Osteoblast (primary cell): Measurements from ENCODE around the gene BBX. TPM values are rescaled to one million over a fixed set of nuclear protein-coding genes. Genes with fewer than 3 reads are reported as not detected.

ENCODE experiments used
- DNase-seq: peaks from one replicate; pipeline ENCODE4 v3.0.0; 2011; ENCODE audit warnings: low spot score, mixed read lengths; ENCODE audit not compliant: insufficient read length; ENCODE audit errors: missing footprints
- H2AFZ ChIP-seq: 2 replicates; pipeline ENCODE4 v1.6.0; 2011; ENCODE audit warnings: mild to moderate bottlenecking, low read length
- H3K27ac ChIP-seq: 2 replicates; pipeline ENCODE4 v1.5.1; 2011; ENCODE audit warnings: mild to moderate bottlenecking, low read depth, low read length, moderate library complexity
- H3K27me3 ChIP-seq: 2 replicates; pipeline ENCODE4 v1.6.0; 2012; ENCODE audit warnings: mild to moderate bottlenecking, control low read depth, inconsistent platforms, low read length, moderate library complexity; ENCODE audit not compliant: insufficient read depth
- H3K36me3 ChIP-seq: 2 replicates; pipeline ENCODE4 v1.5.1; 2011; ENCODE audit warnings: mild to moderate bottlenecking, low read length, control low read depth, moderate library complexity; ENCODE audit not compliant: insufficient read depth
- H3K4me1 ChIP-seq: 2 replicates; pipeline ENCODE4 v1.5.1; 2011; ENCODE audit warnings: mild to moderate bottlenecking, low read length, control low read depth, moderate library complexity; ENCODE audit not compliant: insufficient read depth
- H3K4me2 ChIP-seq: 2 replicates; pipeline ENCODE4 v1.6.0; 2011; ENCODE audit warnings: mild to moderate bottlenecking, low read length; ENCODE audit not compliant: insufficient read depth
- H3K4me3 ChIP-seq: fragments of 200-600 bp; sonication (generic); 3 replicates; pipeline ENCODE4 v1.5.1; 2012; ENCODE audit warnings: mild to moderate bottlenecking, low read length, inconsistent platforms; ENCODE audit not compliant: insufficient read depth
- H3K79me2 ChIP-seq: 2 replicates; pipeline ENCODE4 v1.6.0; 2012; ENCODE audit warnings: mild to moderate bottlenecking, low read length, control low read depth, inconsistent platforms; ENCODE audit not compliant: insufficient read depth
- H3K9me3 ChIP-seq: 2 replicates; pipeline ENCODE4 v1.5.1; 2011; ENCODE audit warnings: low read depth, low read length, control low read depth
- H4K20me1 ChIP-seq: 2 replicates; pipeline ENCODE4 v1.6.0; 2012; ENCODE audit warnings: mild to moderate bottlenecking, low read length, control low read depth; ENCODE audit not compliant: insufficient read depth
- CTCF ChIP-seq: IDR thresholded peaks from 2 replicates; pipeline ENCODE4 v1.5.1; 2011; ENCODE audit warnings: mild to moderate bottlenecking, low read depth, low read length, moderate library complexity; ENCODE audit errors: extremely low read depth
- total RNA-seq: library from RNA; depleted of rRNA; stranded (reverse); fragments of >200 nt; gene quantifications from 2 replicates; pipeline ENCODE4 v1.2.3, GENCODE V29; 2012

The BBX gene
- total RNA-seq, 1 donor: 66.6 TPM

GRCh38 chr3:107853821-107854220 lies 331.1 kb downstream of the BBX start:
- no peak overlapping the region for H3K4me3 ChIP-seq
- H3K79me2 ChIP-seq: no peaks in the 10 kb centered on the region
- H3K4me1 ChIP-seq: no peaks in the 10 kb centered on the region
- no peak for TF ChIP-seq CTCF
- H3K4me2 ChIP-seq: no peak overlapping the region
- H3K9me3 ChIP-seq: no peaks in the 10 kb centered on the region
- no peaks in the 10 kb centered on the region for H4K20me1 ChIP-seq
- no peak overlapping the region for H2AFZ ChIP-seq
- no peak for DNase-seq
- no peaks in the 10 kb centered on the region for H3K36me3 ChIP-seq
- no peak overlapping the region for H3K27ac ChIP-seq
- H3K27me3 ChIP-seq: peaks cover 22% of the 10 kb centered on the region

- Histone ChIP-seq H4K20me1 (no peaks in the 10 kb centered on the region), H3K4me1 (no peaks in the 10 kb centered on the region), H3K9me3 (no peaks in the 10 kb centered on the region), H2AFZ (no peak overlapping the region), H3K4me3 (no peak overlapping the region), H3K79me2 (no peaks in the 10 kb centered on the region), H3K4me2 (no peak overlapping the region), H3K36me3 (no peaks in the 10 kb centered on the region), H3K27ac (no peak overlapping the region), H3K27me3 (peaks cover 22% of the 10 kb centered on the region)
- TF ChIP-seq CTCF: no peak
- DNase-seq: peak; percentile 22
Observed at GRCh38 chr3:107854733-107855132, 332.0 kb downstream of the BBX start.

- peak; percentile 32 for TF ChIP-seq CTCF
- no peak overlapping the region for H3K4me3 ChIP-seq
- H3K79me2 ChIP-seq: no peaks in the 10 kb centered on the region
- no peaks in the 10 kb centered on the region for H3K9me3 ChIP-seq
- no peak overlapping the region for H2AFZ ChIP-seq
- H3K4me1 ChIP-seq: no peaks in the 10 kb centered on the region
- no peak for DNase-seq
- H3K4me2 ChIP-seq: no peak overlapping the region
- peaks cover 22% of the 10 kb centered on the region for H3K27me3 ChIP-seq
- no peak overlapping the region for H3K27ac ChIP-seq
- no peaks in the 10 kb centered on the region for H4K20me1 ChIP-seq
- H3K36me3 ChIP-seq: no peaks in the 10 kb centered on the region
Observed at GRCh38 chr3:107855710-107856109, 332.9 kb downstream of the BBX start.

GRCh38 chr3:107857854-107858253 lies 335.1 kb downstream of the BBX start:
- no peaks in the 10 kb centered on the region for H3K4me1 ChIP-seq
- TF ChIP-seq CTCF: no peak
- H4K20me1 ChIP-seq: no peaks in the 10 kb centered on the region
- DNase-seq: no peak
- H3K27ac ChIP-seq: no peak overlapping the region
- H3K79me2 ChIP-seq: no peaks in the 10 kb centered on the region
- H3K9me3 ChIP-seq: no peaks in the 10 kb centered on the region
- no peak overlapping the region for H3K4me3 ChIP-seq
- H3K4me2 ChIP-seq: no peak overlapping the region
- H3K27me3 ChIP-seq: peaks cover 22% of the 10 kb centered on the region
- no peaks in the 10 kb centered on the region for H3K36me3 ChIP-seq
- H2AFZ ChIP-seq: no peak overlapping the region
